Ascending aorta (tissue), 2 donors: ENCODE measurements around the gene ZBTB12. TPM values are rescaled to one million over a fixed set of nuclear protein-coding genes. Genes with fewer than 3 reads are reported as not detected.

ENCODE experiments used
- DNase-seq, 2 donors: peaks; one replicate each; pipeline ENCODE4 v3.0.0-alpha.2; 2019; ENCODE audit warnings: low spot score in 2 of 2
- H3K27ac ChIP-seq, 2 donors: fragments of 200-600 bp; sonication (generic); one replicate each; pipeline ENCODE4 v1.5.1; 2016 to 2017; ENCODE audit warnings: mild to moderate bottlenecking in 1 of 2
- H3K27me3 ChIP-seq: fragments of 200-600 bp; sonication (generic); one replicate; pipeline ENCODE4 v1.5.1; 2017
- H3K36me3 ChIP-seq, 2 donors: fragments of 200-600 bp; sonication (generic); one replicate each; pipeline ENCODE4 v1.5.1; 2016
- H3K4me1 ChIP-seq, 2 donors: fragments of 200-600 bp; sonication (generic); one replicate each; pipeline ENCODE4 v1.5.1; 2016 to 2017; ENCODE audit warnings: mild to moderate bottlenecking in 1 of 2
- H3K4me3 ChIP-seq, 2 donors: fragments of 200-600 bp; sonication (generic); one replicate each; pipeline ENCODE4 v1.5.1; 2016 to 2017; ENCODE audit warnings: mild to moderate bottlenecking in 1 of 2
- H3K9me3 ChIP-seq, 2 donors: fragments of 200-600 bp; sonication (generic); one replicate each; pipeline ENCODE4 v1.5.1; 2016
- CTCF ChIP-seq, 3 experiments: fragments of 200-600 bp in 2 of 3; fragments of 450-650 bp in 1 of 3; sonication (generic) in 2 of 3; IDR thresholded peaks; one replicate each; pipeline ENCODE4 v1.5.1; 2016 to 2019; ENCODE audit warnings: antibody characterized with exemption in 3 of 3, mild to moderate bottlenecking in 1 of 3, moderate library complexity in 1 of 3
- intact Hi-C: fragments of 100-400 bp; cut with DNase I; formaldehyde crosslinking; loops from one replicate; pipeline ENCODE4 v1.15.1; 2023
- total RNA-seq: library from RNA; depleted of rRNA; stranded (reverse); fragments of >200 nt; gene quantifications from one replicate; pipeline ENCODE4 v1.1.0, GENCODE V29; 2016

Gene ZBTB12
- total RNA-seq, 1 donor from 2014 or later = 7.3 TPM

- peaks cover 4 to 5% of the 10 kb centered on the region in 2 donors for H3K4me1 ChIP-seq
- DNase-seq = peak; percentile 54 to 89
- H3K36me3 ChIP-seq = peaks cover 3 to 10% of the 10 kb centered on the region in 2 donors
Observed at GRCh38 chr6:31897612-31898382, 4.1 kb downstream of the ZBTB12 start, which contains the start of gene EHMT2. EHMT2 (minus strand) TSS chr6:31897698; CDS start chr6:31897677, 21 bp downstream.

GRCh38 chr6:31896856-31897611 is 4.9 kb downstream of the ZBTB12 start:
- Histone ChIP-seq H3K9me3 (no peaks in the 10 kb centered on the region), H3K27ac (peak overlapping the region; percentile 74 to 79), H3K4me3 (peak overlapping the region; percentile 94 to 99), H3K27me3 (no peaks in the 10 kb centered on the region), H3K4me1 (peaks cover 0 to 3% of the 10 kb centered on the region in 2 donors), H3K36me3 (peaks cover 11 to 17% of the 10 kb centered on the region in 2 donors)
- DNase-seq = no peak
- TF ChIP-seq CTCF (IDR thresholded peaks at IDR 0.05) = no peak
- intact Hi-C loops = loop anchor here (2.0 kb wide), 1 partner anchor 34 kb away; the partner anchor contains the start of gene NEU1

More at GRCh38 chr6:31897612-31898382, 4.1 kb downstream of the ZBTB12 start, which contains the start of gene EHMT2:
- Histone ChIP-seq H3K27me3 (no peaks in the 10 kb centered on the region), H3K27ac (peak within 1 kb of the TSS; percentile 75 to 79), H3K4me3 (peak within 1 kb of the TSS; percentile 94 to 99), H3K9me3 (no peaks in the 10 kb centered on the region)
- peak in 1 of 3 experiments; percentile 46 for TF ChIP-seq CTCF (IDR thresholded peaks at IDR 0.05)
- intact Hi-C loops = loop anchor here (1.0 to 2.0 kb wide), 2 partner anchors 35 to 62 kb away; partner anchors contain the start of genes NEU1 and SKIC2

GRCh38 chr6:31896493-31896855 is 5.4 kb downstream of the ZBTB12 start:
- peak overlapping the region; percentile 74 to 79 for H3K27ac ChIP-seq
- DNase-seq = no peak
- no peaks in the 10 kb centered on the region for H3K9me3 ChIP-seq
- no peak for TF ChIP-seq CTCF (IDR thresholded peaks at IDR 0.05)
- intact Hi-C loops = loop anchor here (2.0 kb wide), 1 partner anchor 34 kb away; the partner anchor contains the start of gene NEU1
- H3K27me3 ChIP-seq = no peaks in the 10 kb centered on the region
- H3K36me3 ChIP-seq = peaks cover 16 to 22% of the 10 kb centered on the region in 2 donors
- peaks cover 0 to 3% of the 10 kb centered on the region in 2 donors for H3K4me1 ChIP-seq
- peak overlapping the region; percentile 94 to 99 for H3K4me3 ChIP-seq

- DNase-seq = no peak
- Histone ChIP-seq H3K27me3 (no peaks in the 10 kb centered on the region), H3K4me3 (no peak overlapping the region), H3K27ac (no peak overlapping the region), H3K36me3 (peaks cover 45 to 48% of the 10 kb centered on the region in 2 donors), H3K9me3 (no peaks in the 10 kb centered on the region), H3K4me1 (no peaks in the 10 kb centered on the region)
- intact Hi-C loops = no loop called here
- TF ChIP-seq CTCF (IDR thresholded peaks at IDR 0.05) = no peak
Observed at GRCh38 chr6:31892821-31893220, 9.1 kb downstream of the ZBTB12 start.

DNA sequence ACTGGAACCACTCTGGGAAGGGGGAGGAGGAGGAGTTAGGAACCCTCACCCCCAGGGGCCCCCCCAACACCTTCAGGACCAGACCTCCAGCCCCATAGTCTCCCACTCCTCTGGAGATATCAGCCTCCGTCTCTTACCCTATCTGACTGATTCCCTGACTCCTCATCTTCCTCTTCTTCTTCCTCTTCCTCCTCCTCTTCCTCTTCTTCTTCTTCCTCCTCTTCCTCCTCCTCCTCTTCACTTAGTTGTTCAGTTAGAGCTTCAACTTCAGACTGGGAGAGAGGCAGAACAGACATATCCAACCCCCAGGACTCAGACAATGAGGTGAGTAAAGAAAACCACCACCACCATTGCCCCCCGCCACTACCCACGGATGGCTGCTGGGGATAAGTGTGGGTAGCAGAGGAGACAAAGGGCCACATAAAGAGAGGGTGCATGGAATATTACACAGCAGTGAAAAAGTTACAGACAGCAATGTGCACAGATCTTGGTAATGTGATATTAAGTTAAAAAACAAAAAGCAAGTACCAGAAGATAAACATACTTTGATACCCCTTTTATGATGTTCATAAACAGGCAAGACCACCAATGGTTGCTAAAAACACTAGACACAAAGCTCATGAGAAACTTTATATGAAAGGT is 12.4 kb downstream of the ZBTB12 start:
- no peaks in the 10 kb centered on the region for H3K27me3 ChIP-seq
- intact Hi-C loops = no loop called here
- H3K9me3 ChIP-seq = no peaks in the 10 kb centered on the region
- TF ChIP-seq CTCF (IDR thresholded peaks at IDR 0.05) = no peak
- no peak overlapping the region for H3K27ac ChIP-seq
- H3K36me3 ChIP-seq = peaks cover 61 to 79% of the 10 kb centered on the region in 2 donors
- H3K4me3 ChIP-seq = no peak overlapping the region
- no peak for DNase-seq
- no peaks in the 10 kb centered on the region for H3K4me1 ChIP-seq
